PFSK-1 (cell line): ENCODE measurements around the gene SEMG2.

ENCODE experiments used
- POLR2AphosphoS5 ChIP-seq: IDR thresholded peaks from 2 replicates; pipeline ENCODE4 v1.6.1; 2012; ENCODE audit warnings: low read depth, mild to moderate bottlenecking, control low read depth, low read length, moderate library complexity
- SIN3A ChIP-seq: IDR thresholded peaks from 2 replicates; pipeline ENCODE4 v1.6.1; 2012; ENCODE audit warnings: mild to moderate bottlenecking, low read length, moderate library complexity, borderline replicate concordance; ENCODE audit not compliant: insufficient read depth
- TAF1 ChIP-seq: IDR thresholded peaks from 2 replicates; pipeline ENCODE4 v1.6.1; 2012; ENCODE audit warnings: low read length, control low read depth, borderline replicate concordance; ENCODE audit not compliant: insufficient read depth

DNA sequence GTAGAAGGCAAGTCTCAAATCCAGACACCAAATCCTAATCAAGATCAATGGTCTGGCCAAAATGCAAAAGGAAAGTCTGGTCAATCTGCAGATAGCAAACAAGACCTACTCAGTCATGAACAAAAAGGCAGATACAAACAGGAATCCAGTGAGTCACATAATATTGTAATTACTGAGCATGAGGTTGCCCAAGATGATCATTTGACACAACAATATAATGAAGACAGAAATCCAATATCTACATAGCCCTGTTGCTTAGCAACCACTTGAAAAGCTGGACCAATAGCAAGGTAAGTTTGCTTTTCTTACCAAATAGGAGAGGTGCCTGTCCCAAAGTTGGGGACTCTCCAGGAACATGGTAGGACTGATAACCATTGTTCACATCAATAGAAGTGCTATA, 2.0 kb downstream of the SEMG2 start:
- TF ChIP-seq POLR2AphosphoS5 (no peak), SIN3A (no peak), TAF1 (no peak)
